Motor neuron (in vitro differentiated cells): ENCODE measurements around the gene RABGAP1L. TPM values are rescaled to one million over a fixed set of nuclear protein-coding genes. Genes with fewer than 3 reads are reported as not detected.

Experiments
- ATAC-seq, 8 experiments: fragments of 200-7000 bp; cut with Tn5 transposase; replicated peaks in 6 of 8; 2 replicates each; pipeline ENCODE4 v1.8.0; 2021; ENCODE audit warnings: mild to moderate bottlenecking in 8 of 8, moderate library complexity in 8 of 8
- H3K27ac ChIP-seq, 2 donors: fragments of 250-450 bp; sonication (Bioruptor Pico); 2 replicates each; pipeline ENCODE4 v1.9.0; 2021; ENCODE audit warnings: antibody characterized with exemption in 2 of 2, mild to moderate bottlenecking in 2 of 2, moderate library complexity in 1 of 2
- H3K4me1 ChIP-seq, 2 donors: fragments of 250-450 bp; sonication (Bioruptor Pico); replicated peaks in 1 of 2; 2 replicates each; pipeline ENCODE4 v1.6.1; 2021; ENCODE audit warnings: antibody characterized with exemption in 2 of 2, mild to moderate bottlenecking in 2 of 2, moderate library complexity in 1 of 2
- H3K4me3 ChIP-seq, 5 donors: fragments of 250-450 bp; sonication (Bioruptor Pico); 2 replicates each; pipeline ENCODE4 v1.9.0; 2021; ENCODE audit warnings: antibody characterized with exemption in 5 of 5, mild to moderate bottlenecking in 5 of 5, moderate library complexity in 4 of 5
- WGBS, 10 experiments: fragments of 450-650 bp; shearing (Covaris generic); methylation state at CpG; one replicate each; pipeline ENCODE4 v1.0.0; 2022; 5-methylcytosine and 5-hydroxymethylcytosine counted together
- in situ Hi-C, 9 experiments: fragments of 400-800 bp; cut with MboI; loops; one replicate each; pipeline ENCODE4 v1.15.0; 2021; ENCODE audit warnings: low sequenced_read_pairs in 9 of 9, low pct_unique_long_range_greater_than_20kb in 2 of 9; ENCODE audit not compliant: unreplicated experiment in 9 of 9
- total RNA-seq, 8 experiments: library from RNA; unstranded; fragments of 300-600 nt; gene quantifications; 2 replicates each; pipeline versions ENCODE4 v1.2.3 to v1.2.4, GENCODE V29; 2022

RABGAP1L gene
- total RNA-seq, 8 experiments from 2014 or later, result 22.0 to 60.3 (median 45.3) TPM

GRCh38 chr1:174785510-174785909, 626.2 kb downstream of the RABGAP1L start:
- whole genome bisulfite sequencing, 10 experiments, result 44 to 100% (median 82%) methylated on average over 1 to 6 of the region's 6 CpGs
- Histone ChIP-seq H3K4me3 (no peak overlapping the region), H3K27ac (no peak overlapping the region), H3K4me1 (no peaks in the 10 kb centered on the region)
- ATAC-seq, result peak in 1 of 8 experiments; percentile 74
- in situ Hi-C loops, result loop anchor here in 2 of 9 experiments (25.0 kb wide), 1 partner anchor 202 kb away; the partner anchor contains the start of gene CACYBP (in 2 of the 2)

- in situ Hi-C loops, result loop anchor here in 2 of 9 experiments (25.0 kb wide), 1 partner anchor 201 kb away; the partner anchor contains the start of gene CACYBP (in 2 of the 2)
- peak in 3 of 8 experiments; percentile 47 to 78 (median 70) for ATAC-seq
- no peak overlapping the region for H3K4me3 ChIP-seq
- WGBS, 10 experiments, result 0 to 100% (median 45%) methylated on average over 1 to 2 of the region's 2 CpGs; no CpG with 5 or more reads in 1 of the 10 experiments
- no peak overlapping the region for H3K27ac ChIP-seq
- no peaks in the 10 kb centered on the region for H3K4me1 ChIP-seq
Measured at GRCh38 chr1:174786358-174786757, 627.0 kb downstream of the RABGAP1L start.

- H3K27ac ChIP-seq, result no peak overlapping the region
- no peak overlapping the region for H3K4me3 ChIP-seq
- WGBS, 10 experiments, result 50 to 100% (median 88%) methylated on average over 1 to 4 of the region's 4 CpGs
- in situ Hi-C loops, result loop anchor here in 2 of 9 experiments (25.0 kb wide), 1 partner anchor 201 kb away; the partner anchor contains the start of gene CACYBP (in 2 of the 2)
- no peaks in the 10 kb centered on the region for H3K4me1 ChIP-seq
- ATAC-seq, result no peak
Measured at GRCh38 chr1:174786760-174787159, 627.4 kb downstream of the RABGAP1L start.

- in situ Hi-C loops, result loop anchor here in 2 of 9 experiments (25.0 kb wide), 1 partner anchor 198 kb away; the partner anchor contains the start of gene CACYBP (in 2 of the 2)
- 0 to 89% (median 67%) methylated on average over 1 of the region's 1 CpG; no CpG with 5 or more reads in 1 of the 10 experiments for WGBS, 10 experiments
- H3K4me1 ChIP-seq, result no peaks in the 10 kb centered on the region
- H3K4me3 ChIP-seq, result no peak overlapping the region
- ATAC-seq, result peak in 2 of 8 experiments; percentile 76 to 81
- no peak overlapping the region for H3K27ac ChIP-seq
Measured at GRCh38 chr1:174788981-174789380, 629.7 kb downstream of the RABGAP1L start.

- Histone ChIP-seq H3K27ac (no peak overlapping the region), H3K4me3 (no peak overlapping the region), H3K4me1 (no peaks in the 10 kb centered on the region)
- 40 to 88% (median 81%) methylated on average over 1 of the region's 1 CpG for WGBS, 10 experiments
- in situ Hi-C loops, result loop anchor here in 2 of 9 experiments (25.0 kb wide), 1 partner anchor 198 kb away; the partner anchor contains the start of gene CACYBP (in 2 of the 2)
- ATAC-seq, result peak in 2 of 8 experiments; percentile 66 to 68
Measured at GRCh38 chr1:174789399-174789798, 630.1 kb downstream of the RABGAP1L start.

GRCh38 chr1:174791863-174792262, 632.5 kb downstream of the RABGAP1L start:
- no peaks in the 10 kb centered on the region for H3K4me1 ChIP-seq
- in situ Hi-C loops, result loop anchor here in 2 of 9 experiments (25.0 kb wide), 1 partner anchor 195 kb away; the partner anchor contains the start of gene CACYBP (in 2 of the 2)
- no peak overlapping the region for H3K27ac ChIP-seq
- ATAC-seq, result no peak
- 39 to 85% (median 56%) methylated on average over 1 to 2 of the region's 2 CpGs; no CpG with 5 or more reads in 1 of the 10 experiments for WGBS, 10 experiments
- no peak overlapping the region for H3K4me3 ChIP-seq

- 83 to 100% (median 100%) methylated on average over 1 of the region's 1 CpG; no CpG with 5 or more reads in 3 of the 10 experiments for WGBS, 10 experiments
- Histone ChIP-seq H3K4me1 (peaks cover 0 to 7% of the 10 kb centered on the region in 2 donors), H3K4me3 (no peak overlapping the region), H3K27ac (no peak overlapping the region)
- in situ Hi-C loops, result loop anchor here in 2 of 9 experiments (25.0 kb wide), 1 partner anchor 192 kb away; the partner anchor contains the start of gene CACYBP (in 2 of the 2)
- ATAC-seq, result no peak
Measured at GRCh38 chr1:174794861-174795260, 635.5 kb downstream of the RABGAP1L start.

GRCh38 chr1:174795806-174796205, 636.5 kb downstream of the RABGAP1L start:
- in situ Hi-C loops, result loop anchor here in 2 of 9 experiments (25.0 kb wide), 1 partner anchor 191 kb away; the partner anchor contains the start of gene CACYBP (in 2 of the 2)
- ATAC-seq, result peak in 2 of 8 experiments; percentile 3 to 21
- Histone ChIP-seq H3K4me3 (no peak overlapping the region), H3K4me1 (peaks cover 0 to 7% of the 10 kb centered on the region in 2 donors), H3K27ac (no peak overlapping the region)
- 0 to 100% (median 85%) methylated on average over 1 to 2 of the region's 2 CpGs; no CpG with 5 or more reads in 2 of the 10 experiments for WGBS, 10 experiments

- in situ Hi-C loops, result loop anchor here in 2 of 9 experiments (25.0 kb wide), 1 partner anchor 190 kb away; the partner anchor contains the start of gene CACYBP (in 2 of the 2)
- Histone ChIP-seq H3K4me1 (peaks cover 3 to 13% of the 10 kb centered on the region in 2 donors), H3K27ac (no peak overlapping the region), H3K4me3 (no peak overlapping the region)
- ATAC-seq, result no peak
- WGBS, 10 experiments, result no CpG with 5 or more reads among the region's 2 CpGs
Measured at GRCh38 chr1:174797398-174797797, 638.1 kb downstream of the RABGAP1L start.

GRCh38 chr1:174799136-174799479, 639.8 kb downstream of the RABGAP1L start:
- in situ Hi-C loops, result loop anchor here in 2 of 9 experiments (25.0 kb wide), 1 partner anchor 188 kb away; the partner anchor contains the start of gene CACYBP (in 2 of the 2)
- Histone ChIP-seq H3K4me3 (peak overlapping the region; percentile 19 to 52 (median 51)), H3K4me1 (peaks cover 3 to 22% of the 10 kb centered on the region in 2 donors), H3K27ac (peak overlapping the region; percentile 60 to 77)
- 0 to 53% (median 35%) methylated on average over 1 to 3 of the region's 3 CpGs for WGBS, 10 experiments
- ATAC-seq, result peak in 3 of 8 experiments; percentile 59 to 69 (median 62)

GRCh38 chr1:174800216-174800851, 641.0 kb downstream of the RABGAP1L start:
- H3K4me3 ChIP-seq, result peak overlapping the region; percentile 46 to 60 (median 51)

GRCh38 chr1:174800876-174801275, 641.6 kb downstream of the RABGAP1L start:
- in situ Hi-C loops, result loop anchor here in 1 of 9 experiments (25.0 kb wide), 1 partner anchor 186 kb away; the partner anchor contains the start of gene CACYBP
- no peak for ATAC-seq
- peaks cover 3 to 22% of the 10 kb centered on the region in 2 donors for H3K4me1 ChIP-seq
- peak overlapping the region; percentile 84 to 85 for H3K27ac ChIP-seq
- peak overlapping the region; percentile 46 to 60 (median 51) for H3K4me3 ChIP-seq
- WGBS, 10 experiments, result 14 to 80% (median 36%) methylated on average over 1 of the region's 1 CpG; no CpG with 5 or more reads in 3 of the 10 experiments

More at GRCh38 chr1:174800216-174800851, 641.0 kb downstream of the RABGAP1L start:
- ATAC-seq, result peak in 7 of 8 experiments; percentile 0 to 2 (median 0)
- 0 to 33% (median 3%) methylated on average over 1 to 9 of the region's 10 CpGs; no CpG with 5 or more reads in 2 of the 10 experiments for WGBS, 10 experiments
- in situ Hi-C loops, result loop anchor here in 1 of 9 experiments (25.0 kb wide), 1 partner anchor 187 kb away; the partner anchor contains the start of gene CACYBP
- Histone ChIP-seq H3K27ac (peak overlapping the region; percentile 84 to 85), H3K4me1 (peaks cover 3 to 22% of the 10 kb centered on the region in 2 donors)
